GM19372 (cell line): ENCODE results near the gene DENND1A.

ENCODE experiments used
- ATAC-seq: cut with Tn5 transposase; IDR thresholded peaks from one replicate; pipeline ENCODE4 v1.9.1; 2021; ENCODE audit warnings: mild to moderate bottlenecking, low read depth, moderate library complexity; ENCODE audit not compliant: unreplicated experiment

The DENND1A gene

GRCh38 chr9:123696476-123696875, 233.4 kb downstream of the DENND1A start:
- ATAC-seq = no peak

GRCh38 chr9:123695386-123695785, 234.5 kb downstream of the DENND1A start:
- ATAC-seq = no peak

GRCh38 chr9:123691765-123692303, 238.1 kb downstream of the DENND1A start:
- no peak for ATAC-seq

- ATAC-seq = no peak
Observed at GRCh38 chr9:123689701-123690428, 240.1 kb downstream of the DENND1A start.

GRCh38 chr9:123687246-123687751, 242.6 kb downstream of the DENND1A start:
- ATAC-seq = no peak

GRCh38 chr9:123686829-123687192, 243.1 kb downstream of the DENND1A start:
- ATAC-seq = no peak

GRCh38 chr9:123686131-123686828, 243.6 kb downstream of the DENND1A start:
- ATAC-seq = no peak

- no peak for ATAC-seq
Observed at GRCh38 chr9:123685489-123686083, 244.3 kb downstream of the DENND1A start.

GRCh38 chr9:123684393-123685149, 245.4 kb downstream of the DENND1A start:
- no peak for ATAC-seq

- ATAC-seq = no peak
Observed at GRCh38 chr9:123682746-123683145, 247.2 kb downstream of the DENND1A start.

GRCh38 chr9:123680352-123680751, 249.6 kb downstream of the DENND1A start:
- no peak for ATAC-seq

- peak; percentile 95 for ATAC-seq
Observed at GRCh38 chr9:123679330-123679987, 250.5 kb downstream of the DENND1A start.

- no peak for ATAC-seq
Observed at GRCh38 chr9:123678878-123679329, 251.0 kb downstream of the DENND1A start.

- ATAC-seq = no peak
Observed at GRCh38 chr9:123678038-123678877, 251.7 kb downstream of the DENND1A start.

GRCh38 chr9:123676869-123677268, 253.1 kb downstream of the DENND1A start:
- ATAC-seq = no peak

GRCh38 chr9:123669346-123669745, 260.6 kb downstream of the DENND1A start:
- ATAC-seq = no peak

- no peak for ATAC-seq
Observed at GRCh38 chr9:123663529-123663928, 266.4 kb downstream of the DENND1A start.

GRCh38 chr9:123662057-123662776, 267.7 kb downstream of the DENND1A start:
- no peak for ATAC-seq
